ENCODE results near the gene ERCC6.

ERCC6 gene

GRCh38 chr10:49550563-49550962 is 11.6 kb upstream of the ERCC6 start:
- H3K4me3 ChIP-seq (ENCODE audit: low read depth, low read length): no peak overlapping the region
- no peak for TF ChIP-seq CTCF (IDR thresholded peaks at IDR 0.05; ENCODE audit: borderline replicate concordance, insufficient read depth, low read depth, low read length)

- TF ChIP-seq CTCF (IDR thresholded peaks at IDR 0.05; ENCODE audit: borderline replicate concordance, insufficient read depth, low read depth, low read length): no peak
Measured at GRCh38 chr10:49549640-49550346, 10.9 kb upstream of the ERCC6 start.

GRCh38 chr10:49543604-49544003 is 4.7 kb upstream of the ERCC6 start:
- no peak for TF ChIP-seq CTCF (IDR thresholded peaks at IDR 0.05; ENCODE audit: borderline replicate concordance, insufficient read depth, low read depth, low read length)
- H3K4me3 ChIP-seq (ENCODE audit: low read depth, low read length): no peak overlapping the region

More at GRCh38 chr10:49549640-49550346, 10.9 kb upstream of the ERCC6 start:
- no peak overlapping the region for H3K4me3 ChIP-seq (ENCODE audit: low read depth, low read length)

- no peak overlapping the region for H3K4me3 ChIP-seq (ENCODE audit: low read depth, low read length)
- no peak for TF ChIP-seq CTCF (IDR thresholded peaks at IDR 0.05; ENCODE audit: borderline replicate concordance, insufficient read depth, low read depth, low read length)
Measured at GRCh38 chr10:49542353-49542752, 3.4 kb upstream of the ERCC6 start.

- TF ChIP-seq CTCF (IDR thresholded peaks at IDR 0.05; ENCODE audit: borderline replicate concordance, insufficient read depth, low read depth, low read length): no peak
- H3K4me3 ChIP-seq (ENCODE audit: low read depth, low read length): no peak overlapping the region
Measured at GRCh38 chr10:49541762-49542161, 2.8 kb upstream of the ERCC6 start.

- no peak for TF ChIP-seq CTCF (IDR thresholded peaks at IDR 0.05; ENCODE audit: borderline replicate concordance, insufficient read depth, low read depth, low read length)
- H3K4me3 ChIP-seq (ENCODE audit: low read depth, low read length): no peak overlapping the region
Measured at GRCh38 chr10:49540056-49540797, 1.3 kb upstream of the ERCC6 start.
